Measurements from ENCODE around the gene APOE.
A peak's percentile ranks its signal among the peaks of the same experiment; 100 is the strongest.

- TF ChIP-seq, protein P1, sequence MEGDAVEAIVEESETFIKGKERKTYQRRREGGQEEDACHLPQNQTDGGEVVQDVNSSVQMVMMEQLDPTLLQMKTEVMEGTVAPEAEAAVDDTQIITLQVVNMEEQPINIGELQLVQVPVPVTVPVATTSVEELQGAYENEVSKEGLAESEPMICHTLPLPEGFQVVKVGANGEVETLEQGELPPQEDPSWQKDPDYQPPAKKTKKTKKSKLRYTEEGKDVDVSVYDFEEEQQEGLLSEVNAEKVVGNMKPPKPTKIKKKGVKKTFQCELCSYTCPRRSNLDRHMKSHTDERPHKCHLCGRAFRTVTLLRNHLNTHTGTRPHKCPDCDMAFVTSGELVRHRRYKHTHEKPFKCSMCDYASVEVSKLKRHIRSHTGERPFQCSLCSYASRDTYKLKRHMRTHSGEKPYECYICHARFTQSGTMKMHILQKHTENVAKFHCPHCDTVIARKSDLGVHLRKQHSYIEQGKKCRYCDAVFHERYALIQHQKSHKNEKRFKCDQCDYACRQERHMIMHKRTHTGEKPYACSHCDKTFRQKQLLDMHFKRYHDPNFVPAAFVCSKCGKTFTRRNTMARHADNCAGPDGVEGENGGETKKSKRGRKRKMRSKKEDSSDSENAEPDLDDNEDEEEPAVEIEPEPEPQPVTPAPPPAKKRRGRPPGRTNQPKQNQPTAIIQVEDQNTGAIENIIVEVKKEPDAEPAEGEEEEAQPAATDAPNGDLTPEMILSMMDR (IDR thresholded peaks at IDR 0.05), result no peak
- peak; percentile 64 for TF ChIP-seq POLR2A (IDR thresholded peaks at IDR 0.05)
Observed at GRCh38 chr19:44924243-44924725, 18.7 kb downstream of the APOE start.

All from right lobe of liver (tissue), 4 donors.